PC-9 (cell line): ENCODE data around the gene ZNF71. TPM values are rescaled to one million over a fixed set of nuclear protein-coding genes. Genes with fewer than 3 reads are reported as not detected.

Source experiments
- BruUV-seq: library from RNA; stranded (reverse); fragments of 400-500 nt; replicated peaks from 2 replicates; lab custom pipeline; 2021; lab: Mats Ljungman, UMichigan
- CTCF ChIA-PET: fragments of 300-600 bp; sonication (Branson Sonifier 250); formaldehyde crosslinking; loops from one replicate; lab custom pipeline; 2022; ENCODE audit warnings: antibody characterized with exemption; lab: Charles Lee
- POLR2A ChIA-PET: fragments of 300-600 bp; sonication (Branson Sonifier 250); formaldehyde crosslinking; loops from one replicate; lab custom pipeline; 2022; ENCODE audit warnings: antibody characterized with exemption; ENCODE audit not compliant: unreplicated experiment; lab: Charles Lee
- DNase-seq, 2 experiments: peaks; one replicate each; pipeline versions ENCODE4 v3.0.0 to v3.0.0-alpha.2; 2015 to 2022; ENCODE audit warnings: mixed read lengths in 1 of 2
- H2AFZ ChIP-seq: fragments of 200-600 bp; sonication (generic); 2 replicates; pipeline ENCODE4 v1.8.1; 2017; ENCODE audit warnings: antibody characterized with exemption
- H3F3A ChIP-seq: fragments of 200-600 bp; sonication (generic); 2 replicates; pipeline ENCODE4 v1.8.1; 2017; ENCODE audit warnings: antibody characterized with exemption, mild to moderate bottlenecking, low read depth; ENCODE audit not compliant: insufficient read depth
- H3K27ac ChIP-seq: fragments of 200-600 bp; sonication (generic); 2 replicates; pipeline ENCODE4 v1.6.1; 2016; ENCODE audit warnings: mixed run types
- H3K27me3 ChIP-seq: fragments of 200-600 bp; sonication (generic); 2 replicates; pipeline ENCODE4 v1.6.1; 2016; ENCODE audit warnings: low read depth, mixed run types; ENCODE audit not compliant: insufficient read depth
- H3K36me3 ChIP-seq: fragments of 200-600 bp; sonication (generic); 2 replicates; pipeline ENCODE4 v1.6.1; 2016; ENCODE audit warnings: low read depth, mixed run types
- H3K4me1 ChIP-seq: fragments of 200-600 bp; sonication (generic); replicated peaks from 2 replicates; pipeline ENCODE4 v1.6.1; 2016; ENCODE audit warnings: mixed run types; ENCODE audit not compliant: insufficient read depth
- H3K4me2 ChIP-seq: fragments of 200-600 bp; sonication (generic); 2 replicates; pipeline ENCODE4 v1.6.1; 2017; ENCODE audit warnings: mixed run types
- H3K4me3 ChIP-seq: fragments of 200-600 bp; sonication (generic); 2 replicates; pipeline ENCODE4 v1.6.1; 2016; ENCODE audit warnings: mixed run types
- H3K79me2 ChIP-seq: fragments of 200-600 bp; sonication (generic); 2 replicates; pipeline ENCODE4 v1.6.1; 2017; ENCODE audit warnings: low read depth, mixed run types
- H3K9me2 ChIP-seq: fragments of 200-600 bp; sonication (generic); 2 replicates; pipeline ENCODE4 v1.8.1; 2017; ENCODE audit warnings: mild to moderate bottlenecking; ENCODE audit not compliant: insufficient read depth
- H3K9me3 ChIP-seq: fragments of 200-600 bp; sonication (generic); 2 replicates; pipeline ENCODE4 v1.8.1; 2016; ENCODE audit warnings: low read depth; ENCODE audit not compliant: insufficient read depth
- H4K20me1 ChIP-seq: fragments of 200-600 bp; sonication (generic); 2 replicates; pipeline ENCODE4 v1.8.1; 2017; ENCODE audit not compliant: insufficient read depth
- CTCF ChIP-seq: fragments of 200-600 bp; sonication (generic); conservative IDR thresholded peaks from 2 replicates; pipeline ENCODE4 v1.6.1; 2017; ENCODE audit warnings: mixed run types, antibody characterized with exemption, mild to moderate bottlenecking, moderate library complexity
- EZH2 ChIP-seq: fragments of 200-600 bp; sonication (generic); IDR thresholded peaks from 2 replicates; pipeline ENCODE4 v1.8.0; 2017; ENCODE audit warnings: antibody characterized with exemption, low read depth
- intact Hi-C: fragments of 100-400 bp; cut with micrococcal nuclease; formaldehyde crosslinking; loops from one replicate; pipeline ENCODE4 v1.10.0; 2022; ENCODE audit not compliant: unreplicated experiment
- total RNA-seq: library from RNA; stranded (reverse); gene quantifications from 2 replicates; pipeline ENCODE4 v1.2.3, GENCODE V29; 2021

Gene ZNF71
- total RNA-seq, 1 experiment from 2014 or later: 7.2 TPM

DNA sequence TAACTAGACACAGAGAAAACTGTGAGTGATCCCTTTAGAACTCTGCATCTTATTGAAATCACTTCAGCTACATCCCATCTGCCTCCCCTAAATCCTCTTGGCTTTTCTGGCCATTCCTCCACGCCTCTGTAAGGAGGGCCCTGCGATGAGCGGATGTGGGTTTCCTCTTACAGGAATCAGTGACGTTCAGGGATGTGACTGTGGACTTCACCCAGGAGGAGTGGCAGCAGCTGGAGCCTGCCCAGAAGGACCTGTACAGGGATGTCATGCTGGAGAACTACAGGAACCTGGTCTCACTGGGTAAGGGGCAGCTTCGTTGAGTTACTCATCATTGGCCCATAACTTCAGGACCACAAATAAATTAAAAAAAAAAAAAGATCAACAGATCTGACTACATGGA, 18.5 kb downstream of the ZNF71 start:
- Histone ChIP-seq H3K4me1 (no peaks in the 10 kb centered on the region), H4K20me1 (no peaks in the 10 kb centered on the region), H3K27me3 (no peaks in the 10 kb centered on the region), H3K9me3 (peaks cover 20% of the 10 kb centered on the region), H3K4me3 (no peak overlapping the region), H3K27ac (no peak overlapping the region), H2AFZ (no peak overlapping the region), H3F3A (no peaks in the 10 kb centered on the region), H3K79me2 (no peaks in the 10 kb centered on the region), H3K4me2 (no peak overlapping the region), H3K9me2 (no peaks in the 10 kb centered on the region), H3K36me3 (0 out of 2 replicates have a peak, but pooled peaks cover 4% of the 10 kb centered on the region)
- intact Hi-C loops: no loop called here
- no peak for TF ChIP-seq CTCF
- no peak for TF ChIP-seq EZH2
- no TSS peak for BruUV-seq
- no peak for DNase-seq
- ChIA-PET CTCF (no interaction called here), POLR2A (no interaction called here)

DNA sequence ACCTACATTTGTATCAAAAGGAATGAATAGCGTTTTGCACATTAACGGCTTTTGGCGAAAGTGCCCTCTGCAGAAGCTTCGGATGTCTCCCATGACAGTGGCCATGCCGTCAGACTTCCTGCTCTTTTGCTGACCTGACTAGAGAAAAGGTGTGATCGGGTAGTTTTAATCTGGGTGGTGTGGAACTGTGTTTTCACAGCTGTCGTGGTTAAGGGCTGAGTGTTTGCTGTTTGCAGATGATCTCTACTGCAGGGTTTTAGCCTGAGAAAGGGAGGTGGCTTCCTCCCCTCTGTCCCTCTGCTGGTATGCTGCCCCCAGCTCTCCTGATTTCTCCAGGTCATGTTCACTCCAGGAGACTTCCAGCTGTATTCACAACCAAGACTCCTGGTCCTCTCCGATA, 22.4 kb downstream of the ZNF71 start:
- no peak for DNase-seq
- no TSS peak for BruUV-seq
- Histone ChIP-seq H3K4me2 (no peak overlapping the region), H3K79me2 (no peaks in the 10 kb centered on the region), H3K36me3 (0 out of 2 replicates have a peak, but pooled peaks cover 4% of the 10 kb centered on the region), H2AFZ (no peak overlapping the region), H3K27ac (no peak overlapping the region), H3K9me2 (no peaks in the 10 kb centered on the region), H3F3A (no peaks in the 10 kb centered on the region), H3K9me3 (peaks cover 14% of the 10 kb centered on the region), H3K4me3 (no peak overlapping the region), H3K4me1 (no peaks in the 10 kb centered on the region), H4K20me1 (no peaks in the 10 kb centered on the region), H3K27me3 (no peaks in the 10 kb centered on the region)
- intact Hi-C loops: no loop called here
- ChIA-PET CTCF (interaction anchor here (0.5 kb wide), 1 partner anchor 353 kb away, joined by 4 read pairs; no protein-coding TSS in a partner anchor), POLR2A (no interaction called here)
- TF ChIP-seq EZH2: no peak
- no peak for TF ChIP-seq CTCF

DNA sequence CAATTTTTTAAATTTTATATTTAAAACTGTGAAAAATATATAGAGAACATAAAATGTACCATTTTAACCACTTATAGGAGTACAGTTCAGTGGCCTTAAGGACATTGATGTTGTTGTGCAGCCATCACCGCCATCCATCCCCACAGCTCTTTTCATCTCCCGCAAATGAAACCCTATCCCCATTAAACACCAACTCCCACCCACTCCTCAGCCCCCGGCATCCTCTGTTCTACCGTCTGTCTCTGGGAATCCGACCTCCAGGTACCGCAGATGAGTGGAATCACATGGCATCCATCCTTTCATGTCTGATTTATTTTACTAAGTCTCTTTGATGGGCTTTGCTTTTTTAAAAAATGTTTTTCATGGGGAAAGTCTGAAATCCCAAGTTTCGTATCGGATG, 24.0 kb downstream of the ZNF71 start:
- Histone ChIP-seq H3K36me3 (peaks cover under 1% of the 10 kb centered on the region; the same call in 1 of the 2 replicates), H3K79me2 (no peaks in the 10 kb centered on the region), H3F3A (no peaks in the 10 kb centered on the region), H2AFZ (no peak overlapping the region), H4K20me1 (no peaks in the 10 kb centered on the region; the same call in 1 of the 2 replicates), H3K27ac (no peak overlapping the region), H3K4me3 (no peak overlapping the region), H3K4me1 (no peaks in the 10 kb centered on the region), H3K9me2 (no peaks in the 10 kb centered on the region), H3K27me3 (no peaks in the 10 kb centered on the region), H3K4me2 (no peak overlapping the region), H3K9me3 (peaks cover 14% of the 10 kb centered on the region)
- DNase-seq: no peak
- ChIA-PET CTCF (no interaction called here), POLR2A (no interaction called here)
- BruUV-seq: no TSS peak
- intact Hi-C loops: no loop called here
- no peak for TF ChIP-seq CTCF
- TF ChIP-seq EZH2: no peak
